ENCODE data around the gene PLAAT3.

DNA sequence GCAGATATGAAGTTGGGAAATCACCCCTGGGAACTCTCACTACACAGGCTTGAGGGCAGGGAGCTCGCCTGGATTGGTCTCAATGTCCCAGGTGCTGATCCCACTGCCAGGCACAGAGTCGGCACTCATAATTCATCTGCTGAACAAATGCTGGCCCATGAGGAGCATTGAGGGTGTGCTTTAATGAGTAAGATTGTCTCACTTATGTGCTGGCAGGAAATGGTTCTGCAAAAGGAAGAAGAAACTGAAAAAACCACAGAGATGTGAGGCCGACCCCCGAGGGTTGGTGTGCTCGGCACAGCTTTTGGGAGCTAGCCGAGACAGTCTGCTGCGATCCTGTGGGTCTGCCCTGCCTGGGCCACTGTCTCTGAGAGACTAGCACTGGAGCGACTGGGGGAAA lies 60.5 kb downstream of the PLAAT3 start:
- TF ChIP-seq CTCF (IDR thresholded peaks at IDR 0.05; ENCODE audit: borderline replicate concordance, extremely low read depth, low read length, poor library complexity, severe bottlenecking) (no peak), EZH2 (IDR thresholded peaks at IDR 0.05; ENCODE audit: borderline replicate concordance, low read depth, low read length, severe bottlenecking) (no peak)
